HG03432 (cell line): ENCODE measurements around the gene PLGLB1.
"Not testable (repeated sequence)": the region's sequence is repeated elsewhere in the genome, so short reads cannot be mapped to it uniquely, and the experiment has no call there.

Source experiments
- ATAC-seq: cut with Tn5 transposase; IDR thresholded peaks from one replicate; pipeline ENCODE4 v1.9.1; 2021; ENCODE audit warnings: mild to moderate bottlenecking, moderate library complexity; ENCODE audit not compliant: unreplicated experiment

Gene PLGLB1

DNA sequence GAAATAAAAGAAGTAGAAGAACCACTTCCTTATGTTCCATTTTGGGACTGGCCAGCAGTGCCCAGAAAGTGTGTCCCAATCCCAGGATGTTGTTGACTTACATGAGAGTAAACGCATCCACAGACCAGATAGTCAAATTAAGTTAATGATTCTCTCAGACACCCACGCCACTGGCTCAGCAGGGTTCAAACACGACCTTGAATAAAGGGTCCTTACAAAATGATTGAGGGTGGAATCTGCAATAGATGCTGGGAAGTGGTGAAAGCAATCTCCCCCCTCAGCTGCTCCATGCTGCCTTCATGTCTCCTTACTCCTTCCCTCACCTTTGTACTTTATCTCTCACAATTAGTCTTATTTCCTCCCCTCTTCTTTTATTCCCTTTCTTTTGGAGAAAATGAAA, at the start of gene PLGLB1:
TSS of gene PLGLB1 (minus strand) at position 101 of the 400 bp plus-strand sequence. CDS start at position 40, 61 bp downstream.
- ATAC-seq = not testable (repeated sequence)

DNA sequence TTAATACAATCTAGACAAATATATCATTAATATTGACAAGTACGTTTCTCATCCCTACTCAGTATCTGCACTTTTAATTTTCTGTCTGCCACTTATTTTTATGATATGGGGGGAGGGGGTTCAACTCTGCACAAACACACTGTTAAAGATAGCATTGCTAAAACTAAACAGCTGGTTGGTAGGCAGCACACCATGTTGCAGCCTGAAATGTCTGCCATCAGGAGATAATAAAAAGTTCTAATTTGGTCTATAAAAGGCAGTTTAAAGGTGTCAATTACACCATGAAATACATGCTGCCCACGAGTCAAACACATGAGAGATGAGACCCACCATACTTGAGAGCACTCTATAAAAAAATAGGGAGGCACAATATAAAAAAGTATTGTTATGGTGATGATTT, 42.7 kb upstream of the PLGLB1 start:
- ATAC-seq = not testable (repeated sequence)

GRCh38 chr2:87063431-87063830, 41.8 kb upstream of the PLGLB1 start:
- not testable (repeated sequence) for ATAC-seq

GRCh38 chr2:87061519-87061918, 39.9 kb upstream of the PLGLB1 start:
- ATAC-seq = not testable (repeated sequence)

DNA sequence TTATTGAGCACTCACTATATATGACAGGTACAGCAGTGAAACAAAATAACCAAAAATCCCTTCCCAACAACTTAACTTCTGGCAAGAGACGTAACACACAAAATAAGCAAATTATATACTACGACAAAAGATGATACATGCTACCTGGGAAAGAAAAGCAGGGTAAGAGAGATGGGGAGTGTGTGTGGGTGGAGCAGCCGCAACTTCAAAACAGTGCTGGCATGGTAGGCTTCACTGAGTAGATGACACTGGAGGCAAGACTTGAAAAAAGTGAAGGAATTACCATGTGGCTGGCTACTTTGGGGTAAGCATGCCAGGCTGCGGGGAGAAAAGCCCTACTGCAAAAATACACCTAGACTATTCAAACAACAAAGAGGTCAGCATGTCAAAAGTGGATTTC, 36.0 kb upstream of the PLGLB1 start:
- not testable (repeated sequence) for ATAC-seq

DNA sequence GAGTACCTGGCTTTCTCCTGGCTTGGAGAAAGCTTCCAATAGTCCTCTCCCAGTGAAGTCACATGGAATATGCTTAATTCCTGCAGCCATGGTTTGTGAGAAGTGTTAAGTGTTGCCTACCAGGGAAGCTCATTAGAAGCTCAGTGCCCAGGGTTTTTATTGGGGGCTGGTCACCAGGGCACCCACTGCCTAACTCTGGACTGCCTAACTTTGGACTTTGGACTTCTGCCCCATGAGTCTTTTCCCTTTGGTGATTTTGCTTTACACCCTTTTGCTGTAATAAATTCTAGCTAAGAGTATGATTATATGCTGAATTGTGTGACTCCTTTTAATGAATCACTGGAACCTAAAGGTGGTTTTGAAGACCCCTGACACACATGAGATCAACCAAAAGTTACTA, 35.2 kb upstream of the PLGLB1 start:
- ATAC-seq = not testable (repeated sequence)

GRCh38 chr2:87056435-87056834, 34.8 kb upstream of the PLGLB1 start:
- ATAC-seq = not testable (repeated sequence)

GRCh38 chr2:87054375-87054774, 32.7 kb upstream of the PLGLB1 start:
- ATAC-seq = not testable (repeated sequence)

- ATAC-seq = not testable (repeated sequence)
These were observed 19.8 kb upstream of the PLGLB1 start for GRCh38 chr2:87041321-87041978.

- ATAC-seq = not testable (repeated sequence)
These were observed 7.0 kb upstream of the PLGLB1 start for GRCh38 chr2:87028607-87029006.

GRCh38 chr2:87026816-87027215, 5.2 kb upstream of the PLGLB1 start:
- not testable (repeated sequence) for ATAC-seq

DNA sequence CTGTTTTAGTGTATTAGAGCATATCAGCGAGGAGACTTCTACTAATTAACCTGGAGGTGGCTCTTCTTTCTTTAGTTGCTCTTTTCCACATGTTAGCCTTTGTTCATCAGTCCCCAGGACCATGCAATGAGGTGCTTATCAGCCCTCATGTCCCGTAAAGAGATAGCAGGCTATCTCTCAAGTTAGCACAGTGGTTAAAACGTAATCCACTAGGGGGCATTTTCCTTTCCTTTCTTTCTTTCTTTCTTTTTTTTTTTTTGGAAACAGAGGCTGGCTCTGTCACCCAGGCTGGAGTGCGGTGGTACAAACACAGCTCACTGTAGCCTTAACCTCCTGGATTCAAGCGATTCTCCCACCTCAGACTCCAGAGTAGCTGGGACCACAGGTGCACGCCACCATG, 4.3 kb upstream of the PLGLB1 start:
- not testable (repeated sequence) for ATAC-seq

DNA sequence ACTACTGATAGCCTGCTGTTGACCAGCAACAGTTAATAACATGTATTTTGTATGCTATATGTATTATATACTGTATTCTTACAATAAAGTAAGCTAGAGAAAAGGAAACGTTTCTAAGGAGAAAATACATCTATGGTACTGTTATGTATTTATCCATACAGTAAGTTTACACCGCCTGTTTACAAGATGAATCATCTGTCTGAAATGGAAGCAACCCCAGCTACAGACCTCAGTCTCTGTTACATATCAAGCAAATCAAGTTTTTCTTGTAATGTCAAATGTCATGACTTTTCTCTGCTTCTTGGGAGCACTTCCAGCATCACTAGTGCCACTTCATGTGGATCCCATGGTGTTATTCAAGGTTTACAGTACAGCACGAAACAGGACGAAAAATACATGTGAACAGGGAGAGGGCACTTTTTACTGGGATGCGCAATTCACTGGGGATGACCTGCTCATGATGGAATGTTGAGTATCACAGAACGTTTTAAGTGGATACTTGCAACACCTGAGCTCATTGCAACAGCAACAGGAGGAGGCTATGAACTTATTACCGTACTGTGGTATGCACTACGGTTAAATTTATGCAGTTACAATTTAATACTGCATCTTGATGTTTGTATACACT, 2.5 kb upstream of the PLGLB1 start:
- not testable (repeated sequence) for ATAC-seq

DNA sequence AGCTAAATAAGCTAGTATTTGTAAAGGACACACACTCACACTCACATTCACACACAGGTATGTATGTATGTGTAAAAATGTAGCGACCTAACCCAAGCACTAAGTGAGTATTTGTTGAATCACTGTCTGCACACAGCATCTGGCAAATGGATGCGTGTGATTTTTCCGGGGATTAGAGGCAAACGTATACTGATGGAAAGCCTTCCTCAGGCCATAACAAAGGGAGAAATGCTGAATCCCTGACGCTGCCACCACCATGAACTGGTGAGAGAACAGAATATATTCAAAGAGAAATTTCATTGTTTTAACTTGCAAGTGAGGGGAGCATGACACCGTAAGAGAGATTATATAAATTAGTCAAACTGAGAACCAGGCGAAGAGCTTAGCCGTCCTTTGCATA, 601 bp downstream of the PLGLB1 start:
- ATAC-seq = not testable (repeated sequence)

DNA sequence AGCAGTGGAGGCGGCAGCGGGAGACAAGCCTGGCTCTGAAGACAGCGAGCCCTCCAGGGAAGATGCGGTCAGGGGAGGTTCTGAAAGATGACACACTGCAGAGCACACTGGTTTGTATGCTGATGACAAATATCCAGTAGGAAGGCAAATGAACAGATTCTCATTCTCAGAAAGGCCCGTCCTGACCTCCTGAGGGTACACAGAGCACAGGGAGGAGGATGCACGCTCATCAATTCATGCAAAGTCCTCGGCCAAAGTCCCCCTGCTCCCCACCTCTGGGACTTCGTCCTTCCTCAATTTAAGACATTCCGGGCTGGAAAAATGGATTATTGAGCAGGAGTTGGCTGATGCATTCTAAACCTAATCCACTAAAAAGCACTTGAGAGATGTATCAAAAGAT, 2.6 kb downstream of the PLGLB1 start:
- ATAC-seq = not testable (repeated sequence)

DNA sequence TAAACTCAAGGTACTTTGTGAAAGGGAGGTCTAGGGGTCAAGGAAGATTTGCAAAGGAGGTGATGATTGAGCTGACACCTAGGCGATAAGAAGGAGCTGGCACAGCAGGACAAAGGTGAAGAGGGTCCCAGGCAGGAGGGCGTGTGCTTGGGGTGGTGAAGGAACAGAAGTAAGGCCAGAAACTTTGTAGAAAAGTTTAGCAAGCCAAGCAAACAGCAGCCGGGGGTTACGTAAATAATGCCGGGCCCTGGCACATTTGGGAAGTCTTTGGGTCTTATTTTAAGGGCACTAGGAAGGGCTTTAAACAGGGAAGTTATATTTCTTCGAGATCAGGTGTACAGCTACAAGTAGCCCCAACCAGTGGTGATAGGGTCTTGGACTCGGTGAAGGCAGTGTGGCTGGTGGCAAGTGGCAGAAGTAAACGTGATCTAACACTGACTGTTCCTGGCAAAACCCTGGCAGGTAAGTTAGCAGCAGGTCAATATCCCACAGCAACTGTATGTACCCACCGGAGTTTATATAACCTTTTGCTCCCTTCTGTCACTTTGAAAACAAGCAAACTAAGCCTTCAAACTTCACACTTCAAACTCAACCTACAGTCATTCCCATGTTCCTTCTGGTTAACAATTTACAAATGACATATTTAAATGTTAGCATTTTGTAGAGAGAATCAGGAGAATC, 7.0 kb downstream of the PLGLB1 start:
- ATAC-seq = not testable (repeated sequence)

DNA sequence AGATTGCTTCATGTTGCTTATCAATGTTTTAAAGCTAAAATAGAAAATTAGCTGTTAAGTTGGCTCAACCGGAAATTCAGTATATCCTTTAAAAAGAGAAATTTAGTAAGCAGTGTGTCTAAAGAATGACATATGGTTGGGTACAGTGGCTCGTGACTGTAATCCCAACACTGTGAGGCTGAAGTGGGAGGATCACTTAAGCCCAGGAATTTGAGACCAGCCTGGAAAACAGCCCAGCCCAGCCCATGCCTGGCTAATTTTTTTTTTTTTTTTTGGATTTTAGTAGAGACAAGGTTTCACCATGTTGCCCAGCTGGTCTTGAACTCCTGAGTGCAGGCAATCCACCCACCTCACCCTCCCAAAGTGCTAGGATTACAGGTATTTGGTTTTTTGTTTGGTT, 17.2 kb downstream of the PLGLB1 start:
- ATAC-seq = not testable (repeated sequence)
